Endodermal cell (in vitro differentiated cells): ENCODE measurements around the gene TNFRSF8. TPM values are rescaled to one million over a fixed set of nuclear protein-coding genes. Genes with fewer than 3 reads are reported as not detected.

Source experiments
- DNase-seq: peaks from one replicate; pipeline ENCODE4 v3.0.0-alpha.2; 2017
- H3K27ac ChIP-seq: 2 replicates; pipeline ENCODE4 v1.5.1; 2013; ENCODE audit warnings: mild to moderate bottlenecking, low read depth, low read length, moderate library complexity
- H3K27me3 ChIP-seq: 2 replicates; pipeline ENCODE4 v1.6.1; 2013; ENCODE audit warnings: mild to moderate bottlenecking, low read length, moderate library complexity; ENCODE audit not compliant: insufficient read depth, control insufficient read depth, poor library complexity, severe bottlenecking
- H3K36me3 ChIP-seq: 2 replicates; pipeline ENCODE4 v1.7.0; 2013; ENCODE audit warnings: mild to moderate bottlenecking, low read length, moderate library complexity; ENCODE audit not compliant: control insufficient read depth, insufficient read depth
- H3K4me1 ChIP-seq: one replicate; pipeline ENCODE4 v1.7.0; 2013; ENCODE audit warnings: low read length; ENCODE audit not compliant: control insufficient read depth, insufficient read depth
- H3K4me3 ChIP-seq: 2 replicates; pipeline ENCODE4 v1.5.1; 2013; ENCODE audit warnings: mild to moderate bottlenecking, low read length, moderate library complexity
- H3K9ac ChIP-seq: 2 replicates; pipeline ENCODE4 v1.6.1; 2013; ENCODE audit warnings: mild to moderate bottlenecking, low read length, moderate library complexity; ENCODE audit not compliant: poor library complexity, severe bottlenecking; ENCODE audit errors: extremely low read depth
- H3K9me3 ChIP-seq: 2 replicates; pipeline ENCODE4 v1.6.1; 2013; ENCODE audit warnings: mild to moderate bottlenecking, low read length, moderate library complexity; ENCODE audit not compliant: control insufficient read depth
- H3K27ac Mint-ChIP-seq: 2 replicates; pipeline ENCODE4 v1.8.0; 2020; ENCODE audit warnings: mixed read lengths
- H3K27me3 Mint-ChIP-seq: 2 replicates; pipeline ENCODE4 v1.8.0; 2021; ENCODE audit warnings: mild to moderate bottlenecking, mixed read lengths; ENCODE audit not compliant: insufficient read depth
- H3K36me3 Mint-ChIP-seq: 2 replicates; pipeline ENCODE4 v1.8.0; 2020; ENCODE audit warnings: low read depth, mixed read lengths
- H3K4me1 Mint-ChIP-seq: 2 replicates; pipeline ENCODE4 v1.8.0; 2020; ENCODE audit warnings: mixed read lengths
- H3K4me3 Mint-ChIP-seq: 2 replicates; pipeline ENCODE4 v1.8.0; 2020; ENCODE audit warnings: mild to moderate bottlenecking, moderate library complexity, mixed read lengths
- H3K9me3 Mint-ChIP-seq: 2 replicates; pipeline ENCODE4 v1.8.0; 2020; ENCODE audit warnings: mild to moderate bottlenecking, mixed read lengths
- WGBS, 2 experiments: methylation state at CpG; one replicate each; pipeline versions ENCODE4 v1.1.5 to v1.1.7; 2013; ENCODE audit warnings: missing lambda C conversion rate in 2 of 2, mixed read lengths in 1 of 2; ENCODE audit not compliant: insufficient coverage in 1 of 2, insufficient read length in 1 of 2; 5-methylcytosine and 5-hydroxymethylcytosine counted together
- total RNA-seq, 2 donors: library from RNA; stranded (reverse); fragmentation: NEBNext Ultra II Directional in 1 of 2; extraction: Animal tissue kit (Norgen Biotek cat#: 25700) in 1 of 2; gene quantifications; 2 replicates in 1 of 2; 3 replicates in 1 of 2; pipeline ENCODE4 v1.2.1, GENCODE V29; 2021
- TF ChIP-seq, protein P1 (sequence below): fragments of 200-600 bp; sonication (generic); conservative IDR thresholded peaks from 2 replicates; pipeline ENCODE4 v1.5.0; 2021; ENCODE audit warnings: antibody characterized with exemption, mild to moderate bottlenecking

TNFRSF8 gene
- total RNA-seq, 2 donors from 2014 or later, result 0.69 to 2.3 TPM

- Histone ChIP-seq H3K9me3 (no peaks in the 10 kb centered on the region), H3K4me3 (no peak overlapping the region), H3K4me1 (no peaks in the 10 kb centered on the region), H3K27ac (no peak overlapping the region), H3K9ac (no peak overlapping the region), H3K27me3 (peaks cover 43% of the 10 kb centered on the region), H3K36me3 (no peaks in the 10 kb centered on the region)
- Mint-ChIP-seq H3K4me1 (peaks cover 7% of the 10 kb centered on the region), H3K27ac (no peak overlapping the region), H3K36me3 (no peaks in the 10 kb centered on the region), H3K9me3 (no peaks in the 10 kb centered on the region), H3K4me3 (peak overlapping the region; percentile 29), H3K27me3 (peaks cover 54% of the 10 kb centered on the region)
- TF ChIP-seq, protein P1, sequence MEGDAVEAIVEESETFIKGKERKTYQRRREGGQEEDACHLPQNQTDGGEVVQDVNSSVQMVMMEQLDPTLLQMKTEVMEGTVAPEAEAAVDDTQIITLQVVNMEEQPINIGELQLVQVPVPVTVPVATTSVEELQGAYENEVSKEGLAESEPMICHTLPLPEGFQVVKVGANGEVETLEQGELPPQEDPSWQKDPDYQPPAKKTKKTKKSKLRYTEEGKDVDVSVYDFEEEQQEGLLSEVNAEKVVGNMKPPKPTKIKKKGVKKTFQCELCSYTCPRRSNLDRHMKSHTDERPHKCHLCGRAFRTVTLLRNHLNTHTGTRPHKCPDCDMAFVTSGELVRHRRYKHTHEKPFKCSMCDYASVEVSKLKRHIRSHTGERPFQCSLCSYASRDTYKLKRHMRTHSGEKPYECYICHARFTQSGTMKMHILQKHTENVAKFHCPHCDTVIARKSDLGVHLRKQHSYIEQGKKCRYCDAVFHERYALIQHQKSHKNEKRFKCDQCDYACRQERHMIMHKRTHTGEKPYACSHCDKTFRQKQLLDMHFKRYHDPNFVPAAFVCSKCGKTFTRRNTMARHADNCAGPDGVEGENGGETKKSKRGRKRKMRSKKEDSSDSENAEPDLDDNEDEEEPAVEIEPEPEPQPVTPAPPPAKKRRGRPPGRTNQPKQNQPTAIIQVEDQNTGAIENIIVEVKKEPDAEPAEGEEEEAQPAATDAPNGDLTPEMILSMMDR, result no peak
- no peak for DNase-seq
- WGBS, 2 experiments, result 77 to 90% methylated on average over 16 to 33 of the region's 33 CpGs
These were observed 104.7 kb downstream of the TNFRSF8 start for GRCh38 chr1:12167493-12168429.

DNA sequence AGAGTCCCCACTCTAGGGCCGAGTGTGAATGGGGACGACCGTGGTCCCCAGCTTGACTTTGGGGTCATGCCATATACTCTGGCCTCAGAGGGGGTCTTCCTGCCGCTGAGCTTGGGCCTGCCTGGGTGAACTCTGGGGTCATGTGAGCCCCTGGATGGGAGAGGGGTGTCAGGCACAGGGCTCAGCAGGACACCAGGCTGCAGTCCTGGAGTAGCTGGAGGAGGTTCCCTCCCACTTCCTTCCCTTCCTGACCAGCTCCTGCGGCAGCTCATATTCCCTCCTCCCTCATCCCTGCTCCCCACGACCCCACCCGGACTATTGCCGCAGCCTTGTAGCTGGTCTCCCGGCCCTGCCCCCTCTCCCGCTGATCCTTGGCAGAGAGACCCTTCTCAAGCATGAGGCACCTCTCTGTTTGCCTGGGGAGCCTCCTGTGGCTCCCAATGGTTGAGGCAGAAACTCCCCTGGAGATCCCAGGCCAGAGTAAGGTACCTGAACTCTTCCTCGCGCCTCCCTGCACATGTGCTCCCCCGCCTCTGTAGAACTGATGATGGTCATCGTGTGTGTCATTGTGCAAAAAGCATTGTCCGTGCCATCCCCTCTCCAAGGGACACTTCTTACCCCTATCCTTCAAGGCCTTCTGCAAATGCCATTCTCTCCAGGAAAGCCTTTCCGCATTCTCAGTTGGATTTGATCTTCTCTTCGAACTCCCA is 105.5 kb downstream of the TNFRSF8 start:
- no peak overlapping the region for H3K9ac ChIP-seq
- H3K36me3 ChIP-seq, result no peaks in the 10 kb centered on the region
- Mint-ChIP-seq H3K36me3 (no peaks in the 10 kb centered on the region), H3K27ac (no peak overlapping the region), H3K9me3 (no peaks in the 10 kb centered on the region), H3K27me3 (peaks cover 54% of the 10 kb centered on the region), H3K4me3 (no peak overlapping the region), H3K4me1 (peaks cover 7% of the 10 kb centered on the region)
- TF ChIP-seq, protein P1, result no peak
- no peaks in the 10 kb centered on the region for H3K9me3 ChIP-seq
- peaks cover 43% of the 10 kb centered on the region for H3K27me3 ChIP-seq
- no peak overlapping the region for H3K4me3 ChIP-seq
- no peaks in the 10 kb centered on the region for H3K4me1 ChIP-seq
- no peak for DNase-seq
- no peak overlapping the region for H3K27ac ChIP-seq
- 78 to 80% methylated on average over 8 to 17 of the region's 17 CpGs for WGBS, 2 experiments

DNA sequence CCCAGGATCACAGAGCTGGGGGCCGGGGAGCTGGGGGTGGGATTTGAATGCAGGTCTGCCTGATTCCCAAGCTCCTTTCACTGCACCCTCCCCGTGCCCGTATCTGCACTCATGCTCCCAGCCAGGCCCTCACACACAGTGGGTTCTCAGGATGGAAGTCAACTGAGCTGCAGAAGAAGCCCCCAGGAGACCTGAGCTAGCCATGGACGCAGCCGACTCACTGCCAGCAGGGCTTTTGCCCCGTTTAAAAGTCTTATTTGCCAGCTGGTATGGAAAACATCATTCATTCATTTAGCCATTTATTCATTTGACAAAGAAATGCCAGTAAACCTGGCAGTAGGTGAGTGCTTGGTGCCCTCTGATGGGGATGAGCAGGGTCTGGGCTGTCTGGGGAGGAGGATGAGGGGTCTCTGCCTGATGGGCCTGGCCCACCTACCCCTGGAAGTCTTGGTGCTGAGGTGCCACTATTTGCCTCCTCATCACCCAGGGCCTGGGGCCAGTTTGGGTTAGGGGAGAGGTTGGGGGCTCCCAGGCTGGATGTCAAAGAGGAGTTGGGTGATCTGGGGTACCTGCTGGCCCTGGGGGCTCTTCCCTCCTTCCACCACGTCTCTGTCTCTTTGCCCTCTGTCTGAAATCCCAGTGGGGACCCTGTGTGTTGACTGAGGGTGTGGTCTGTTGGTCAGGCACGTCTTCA is 106.5 kb downstream of the TNFRSF8 start:
- WGBS, 2 experiments, result 89 to 91% methylated on average over 7 to 8 of the region's 8 CpGs
- Mint-ChIP-seq H3K27ac (no peak overlapping the region), H3K4me1 (peaks cover 7% of the 10 kb centered on the region), H3K27me3 (peaks cover 47% of the 10 kb centered on the region), H3K9me3 (no peaks in the 10 kb centered on the region), H3K36me3 (no peaks in the 10 kb centered on the region), H3K4me3 (no peak overlapping the region)
- DNase-seq, result no peak
- no peak overlapping the region for H3K9ac ChIP-seq
- H3K36me3 ChIP-seq, result no peaks in the 10 kb centered on the region
- H3K9me3 ChIP-seq, result no peaks in the 10 kb centered on the region
- no peak overlapping the region for H3K4me3 ChIP-seq
- no peak overlapping the region for H3K27ac ChIP-seq
- no peaks in the 10 kb centered on the region for H3K4me1 ChIP-seq
- H3K27me3 ChIP-seq, result peaks cover 43% of the 10 kb centered on the region
- TF ChIP-seq, protein P1, result no peak
